ENCODE measurements around the gene KPNA3. TPM values are rescaled to one million over a fixed set of nuclear protein-coding genes. Genes with fewer than 3 reads are reported as not detected.
A peak's percentile ranks its signal among the peaks of the same experiment; 100 is the strongest.

KPNA3 gene
- total RNA-seq, 1 donor from 2014 or later, result 56.5 TPM

GRCh38 chr13:49693877-49694276 lies 98.6 kb downstream of the KPNA3 start:
- H3K4me1 Mint-ChIP-seq, result peaks cover 15% of the 10 kb centered on the region
- H3K27me3 Mint-ChIP-seq, result no peaks in the 10 kb centered on the region
- H3K4me3 Mint-ChIP-seq, result no peak overlapping the region
- intact Hi-C loops (cut with micrococcal nuclease), result loop anchor here (5.0 kb wide), 2 partner anchors 197 to 243 kb away; partner anchors contain the start of genes PHF11 and SPRYD7
- no peak for DNase-seq
- H3K36me3 Mint-ChIP-seq (ENCODE audit: low read depth), result peaks cover 7% of the 10 kb centered on the region
- H3K27ac Mint-ChIP-seq, result no peak overlapping the region
- H3K9me3 Mint-ChIP-seq, result no peaks in the 10 kb centered on the region

- Mint-ChIP-seq H3K36me3 (ENCODE audit: low read depth) (peaks cover 8% of the 10 kb centered on the region), H3K27me3 (no peaks in the 10 kb centered on the region), H3K4me1 (peaks cover 13% of the 10 kb centered on the region), H3K9me3 (no peaks in the 10 kb centered on the region), H3K27ac (no peak overlapping the region), H3K4me3 (no peak overlapping the region)
- intact Hi-C loops (cut with micrococcal nuclease), result loop anchor here (5.0 kb wide), 2 partner anchors 196 to 244 kb away; partner anchors contain the start of genes PHF11 and SPRYD7
- DNase-seq, result no peak
These were observed 99.2 kb downstream of the KPNA3 start for GRCh38 chr13:49693191-49693733.

GRCh38 chr13:49690995-49691784 lies 101.3 kb downstream of the KPNA3 start, which contains the start of gene EBPL:
EBPL (minus strand) TSS chr13:49691486; CDS start chr13:49691424, 62 bp downstream.
- Mint-ChIP-seq H3K4me3 (peak within 1 kb of the TSS; percentile 93), H3K9me3 (no peaks in the 10 kb centered on the region), H3K27ac (peak within 1 kb of the TSS; percentile 81), H3K27me3 (no peaks in the 10 kb centered on the region), H3K36me3 (ENCODE audit: low read depth) (peaks cover 20% of the 10 kb centered on the region), H3K4me1 (peaks cover 24% of the 10 kb centered on the region)
- peak; percentile 96 for DNase-seq
- intact Hi-C loops (cut with micrococcal nuclease), result loop anchor here (1.0 to 5.0 kb wide), 4 partner anchors 101 to 306 kb away; partner anchors contain the start of genes KPNA3, PHF11, SPRYD7 and TRIM13

- H3K27ac Mint-ChIP-seq, result peak overlapping the region; percentile 81
- H3K9me3 Mint-ChIP-seq, result no peaks in the 10 kb centered on the region
- H3K4me3 Mint-ChIP-seq, result peak overlapping the region; percentile 93
- H3K4me1 Mint-ChIP-seq, result peaks cover 24% of the 10 kb centered on the region
- H3K36me3 Mint-ChIP-seq (ENCODE audit: low read depth), result peaks cover 26% of the 10 kb centered on the region
- H3K27me3 Mint-ChIP-seq, result no peaks in the 10 kb centered on the region
- DNase-seq, result no peak
- intact Hi-C loops (cut with micrococcal nuclease), result loop anchor here (2.0 to 5.0 kb wide), 3 partner anchors 193 to 306 kb away; partner anchors contain the start of genes PHF11, SPRYD7 and TRIM13
These were observed 102.1 kb downstream of the KPNA3 start for GRCh38 chr13:49690133-49690994.

- no peak for DNase-seq
- Mint-ChIP-seq H3K9me3 (no peaks in the 10 kb centered on the region), H3K4me3 (no peak overlapping the region), H3K4me1 (peaks cover 22% of the 10 kb centered on the region), H3K27me3 (no peaks in the 10 kb centered on the region), H3K27ac (no peak overlapping the region), H3K36me3 (ENCODE audit: low read depth) (peaks cover 28% of the 10 kb centered on the region)
- intact Hi-C loops (cut with micrococcal nuclease), result loop anchor here (2.0 kb wide), 1 partner anchor 109 kb away; the partner anchor contains the start of gene KPNA3
These were observed 109.0 kb downstream of the KPNA3 start for GRCh38 chr13:49683489-49683888.

- H3K27ac Mint-ChIP-seq, result no peak overlapping the region
- H3K27me3 Mint-ChIP-seq, result no peaks in the 10 kb centered on the region
- intact Hi-C loops (cut with micrococcal nuclease), result loop anchor here (2.0 kb wide), 1 partner anchor 111 kb away; the partner anchor contains the start of gene KPNA3
- DNase-seq, result no peak
- H3K9me3 Mint-ChIP-seq, result no peaks in the 10 kb centered on the region
- no peak overlapping the region for H3K4me3 Mint-ChIP-seq
- H3K36me3 Mint-ChIP-seq (ENCODE audit: low read depth), result peaks cover 21% of the 10 kb centered on the region
- H3K4me1 Mint-ChIP-seq, result peaks cover 16% of the 10 kb centered on the region
These were observed 110.5 kb downstream of the KPNA3 start for GRCh38 chr13:49681842-49682435.

GRCh38 chr13:49679246-49679645 lies 113.2 kb downstream of the KPNA3 start:
- H3K4me1 Mint-ChIP-seq, result peaks cover 13% of the 10 kb centered on the region
- H3K9me3 Mint-ChIP-seq, result no peaks in the 10 kb centered on the region
- H3K4me3 Mint-ChIP-seq, result no peak overlapping the region
- H3K27ac Mint-ChIP-seq, result no peak overlapping the region
- peak; percentile 65 for DNase-seq
- H3K36me3 Mint-ChIP-seq (ENCODE audit: low read depth), result peaks cover 20% of the 10 kb centered on the region
- H3K27me3 Mint-ChIP-seq, result no peaks in the 10 kb centered on the region
- intact Hi-C loops (cut with micrococcal nuclease), result no loop called here

- H3K9me3 Mint-ChIP-seq, result no peaks in the 10 kb centered on the region
- DNase-seq, result no peak
- intact Hi-C loops (cut with micrococcal nuclease), result no loop called here
- H3K36me3 Mint-ChIP-seq (ENCODE audit: low read depth), result peaks cover 20% of the 10 kb centered on the region
- no peak overlapping the region for H3K4me3 Mint-ChIP-seq
- no peak overlapping the region for H3K27ac Mint-ChIP-seq
- no peaks in the 10 kb centered on the region for H3K27me3 Mint-ChIP-seq
- H3K4me1 Mint-ChIP-seq, result peaks cover 7% of the 10 kb centered on the region
These were observed 114.1 kb downstream of the KPNA3 start for GRCh38 chr13:49678191-49678914.

- H3K4me1 Mint-ChIP-seq, result peaks cover 6% of the 10 kb centered on the region
- H3K36me3 Mint-ChIP-seq (ENCODE audit: low read depth), result peaks cover 20% of the 10 kb centered on the region
- intact Hi-C loops (cut with micrococcal nuclease), result no loop called here
- no peaks in the 10 kb centered on the region for H3K9me3 Mint-ChIP-seq
- H3K27me3 Mint-ChIP-seq, result no peaks in the 10 kb centered on the region
- DNase-seq, result no peak
- H3K27ac Mint-ChIP-seq, result no peak overlapping the region
- H3K4me3 Mint-ChIP-seq, result no peak overlapping the region
These were observed 115.7 kb downstream of the KPNA3 start for GRCh38 chr13:49676581-49677298.

GRCh38 chr13:49670828-49671227 lies 121.7 kb downstream of the KPNA3 start:
- H3K9me3 Mint-ChIP-seq, result no peaks in the 10 kb centered on the region
- no peak overlapping the region for H3K4me3 Mint-ChIP-seq
- peaks cover 7% of the 10 kb centered on the region for H3K4me1 Mint-ChIP-seq
- H3K36me3 Mint-ChIP-seq (ENCODE audit: low read depth), result peaks cover 29% of the 10 kb centered on the region
- no peak for DNase-seq
- intact Hi-C loops (cut with micrococcal nuclease), result no loop called here
- H3K27me3 Mint-ChIP-seq, result no peaks in the 10 kb centered on the region
- no peak overlapping the region for H3K27ac Mint-ChIP-seq

- Mint-ChIP-seq H3K4me3 (no peak overlapping the region), H3K27ac (no peak overlapping the region), H3K36me3 (ENCODE audit: low read depth) (peaks cover 27% of the 10 kb centered on the region), H3K4me1 (peaks cover 6% of the 10 kb centered on the region), H3K27me3 (no peaks in the 10 kb centered on the region), H3K9me3 (no peaks in the 10 kb centered on the region)
- peak; percentile 73 for DNase-seq
- intact Hi-C loops (cut with micrococcal nuclease), result loop anchor here (1.0 kb wide), 1 partner anchor 178 kb away; no protein-coding TSS in a partner anchor
These were observed 122.7 kb downstream of the KPNA3 start for GRCh38 chr13:49669735-49670309.

- peaks cover 6% of the 10 kb centered on the region for H3K4me1 Mint-ChIP-seq
- H3K27ac Mint-ChIP-seq, result no peak overlapping the region
- H3K4me3 Mint-ChIP-seq, result no peak overlapping the region
- intact Hi-C loops (cut with micrococcal nuclease), result no loop called here
- H3K36me3 Mint-ChIP-seq (ENCODE audit: low read depth), result peaks cover 32% of the 10 kb centered on the region
- DNase-seq, result no peak
- H3K9me3 Mint-ChIP-seq, result no peaks in the 10 kb centered on the region
- no peaks in the 10 kb centered on the region for H3K27me3 Mint-ChIP-seq
These were observed 124.7 kb downstream of the KPNA3 start for GRCh38 chr13:49667773-49668172.
